NCI-H345 treated with DMSO at 0.1 percent for 48 hours (cell line): ENCODE data around the gene PCSK2.

Experiments
- DNase-seq: peaks from one replicate; lab custom pipeline; 2025; ENCODE audit not compliant: unreplicated experiment; lab: John Stamatoyannopoulos, UW

The PCSK2 gene

GRCh38 chr20:17470973-17471372 lies 244.1 kb downstream of the PCSK2 start:
- DNase-seq, result no peak

- DNase-seq, result peak; percentile 75
Observed at GRCh38 chr20:17471606-17472187, 244.9 kb downstream of the PCSK2 start.

DNA sequence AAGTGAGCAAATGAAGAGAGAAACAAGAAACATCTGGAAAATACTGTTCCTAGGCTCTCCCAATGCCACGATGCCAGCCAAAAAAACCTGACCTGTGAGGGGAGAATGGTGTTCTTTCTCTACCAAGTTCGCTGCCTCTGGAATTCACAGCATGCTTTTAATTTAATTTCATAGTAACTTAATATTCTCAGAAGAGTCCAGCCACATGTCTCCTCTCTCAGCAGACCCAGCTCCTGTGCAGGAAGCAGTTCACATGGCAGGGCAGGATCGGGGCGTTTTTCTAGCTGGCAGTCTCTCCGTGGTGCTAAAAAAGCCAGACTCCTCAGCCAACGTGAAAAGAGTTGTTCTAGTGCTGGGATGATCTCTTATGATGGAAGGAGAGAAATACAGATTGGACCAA lies 246.8 kb downstream of the PCSK2 start:
- no peak for DNase-seq

DNA sequence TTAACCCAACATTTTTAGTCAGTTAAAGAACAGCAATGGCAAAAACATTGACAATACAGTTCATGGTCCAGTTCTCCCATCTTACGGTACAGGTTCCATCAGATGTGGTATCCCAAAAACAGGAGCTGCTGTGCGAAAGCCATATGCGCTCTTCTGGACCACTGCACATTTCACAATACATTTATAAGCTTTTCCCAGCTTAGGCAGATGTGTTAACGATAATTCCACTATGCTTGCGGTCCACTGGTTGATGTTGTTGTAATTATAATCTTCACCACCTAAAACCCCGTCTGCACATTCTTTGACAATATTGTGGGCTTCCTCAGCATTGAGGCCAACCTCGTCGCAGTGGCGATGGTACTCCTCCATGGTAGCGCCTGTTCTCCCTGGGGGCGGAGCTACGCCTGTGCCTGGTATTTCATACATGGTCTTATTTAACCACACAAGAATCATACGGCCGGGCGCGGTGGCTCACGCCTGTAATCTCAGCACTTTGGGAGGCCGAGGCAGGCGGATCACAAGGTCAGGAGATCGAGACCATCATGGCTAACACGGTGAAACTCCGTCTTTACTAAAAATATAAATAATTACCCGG lies 252.3 kb downstream of the PCSK2 start:
- DNase-seq, result no peak

DNA sequence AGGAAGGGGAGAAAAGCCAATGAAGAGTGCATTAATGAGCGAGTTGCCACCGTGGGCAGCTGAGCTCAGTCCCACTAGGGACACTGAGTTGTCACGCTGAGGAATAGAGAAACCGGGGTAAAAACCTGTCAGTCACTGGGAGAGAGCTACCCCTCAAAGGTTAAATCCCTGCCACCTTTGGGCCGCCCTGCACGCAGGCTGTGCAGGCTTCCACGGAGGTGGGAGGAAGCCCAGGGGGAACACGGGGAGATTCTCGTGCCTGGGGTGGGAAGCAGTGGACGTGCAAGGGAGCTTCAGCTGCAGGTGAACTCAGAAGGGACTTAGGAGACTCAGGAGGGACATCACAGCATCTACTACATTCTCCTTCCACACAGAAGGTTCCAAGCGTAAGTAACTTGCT lies 253.9 kb downstream of the PCSK2 start:
- DNase-seq, result no peak

DNA sequence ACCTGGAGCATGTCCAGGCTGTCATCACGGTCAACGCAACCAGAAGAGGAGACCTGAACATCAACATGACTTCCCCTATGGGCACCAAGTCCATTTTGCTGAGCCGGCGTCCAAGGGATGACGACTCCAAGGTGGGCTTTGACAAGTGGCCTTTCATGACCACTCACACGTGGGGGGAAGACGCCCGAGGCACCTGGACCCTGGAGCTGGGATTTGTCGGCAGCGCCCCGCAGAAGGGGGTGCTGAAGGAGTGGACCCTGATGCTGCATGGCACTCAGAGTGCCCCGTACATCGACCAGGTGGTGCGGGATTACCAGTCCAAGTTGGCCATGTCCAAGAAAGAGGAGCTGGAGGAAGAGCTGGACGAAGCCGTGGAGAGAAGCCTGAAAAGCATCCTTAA lies 254.8 kb downstream of the PCSK2 start:
- DNase-seq, result no peak

DNA sequence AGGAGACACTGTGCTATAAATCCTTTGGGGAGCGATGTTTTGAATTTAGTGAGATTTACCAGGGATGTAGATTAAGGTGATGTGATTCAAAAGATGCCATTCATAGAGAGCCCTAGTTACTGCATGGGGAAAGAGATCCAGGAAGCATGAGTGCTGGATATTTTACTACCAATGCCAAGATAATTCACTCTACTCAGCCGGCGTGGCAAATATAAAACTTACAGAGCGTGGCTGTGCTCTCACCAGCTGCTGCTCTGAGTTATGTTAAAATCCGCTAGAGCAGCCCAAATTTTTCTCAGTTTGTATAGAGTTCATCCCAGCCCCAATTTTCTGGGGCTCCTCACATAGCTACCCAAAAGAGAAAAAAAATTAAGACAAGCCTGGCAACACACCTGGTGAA lies 255.7 kb downstream of the PCSK2 start:
- no peak for DNase-seq

DNA sequence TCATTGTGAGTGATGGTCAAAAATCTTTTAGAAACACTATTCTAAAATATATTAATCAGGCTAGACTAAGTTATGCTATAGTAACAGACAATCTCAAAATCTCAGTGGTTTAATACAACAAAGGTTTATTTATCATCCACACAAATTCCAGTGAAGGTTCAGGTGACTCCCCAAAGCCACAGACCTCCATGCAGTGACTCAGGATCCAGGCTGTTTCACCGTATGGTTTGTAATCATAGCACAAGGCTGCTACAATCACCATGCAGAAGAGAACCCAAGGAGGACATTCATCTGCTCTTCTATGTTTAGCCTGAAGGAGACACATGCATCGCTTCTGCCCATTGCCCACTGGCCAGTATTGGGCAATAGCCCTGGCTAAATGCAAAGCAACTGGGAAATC lies 258.2 kb downstream of the PCSK2 start:
- no peak for DNase-seq

- no peak for DNase-seq
Observed at GRCh38 chr20:17488916-17489600, 262.2 kb downstream of the PCSK2 start.

- no peak for DNase-seq
Observed at GRCh38 chr20:17490501-17490900, 263.7 kb downstream of the PCSK2 start.

DNA sequence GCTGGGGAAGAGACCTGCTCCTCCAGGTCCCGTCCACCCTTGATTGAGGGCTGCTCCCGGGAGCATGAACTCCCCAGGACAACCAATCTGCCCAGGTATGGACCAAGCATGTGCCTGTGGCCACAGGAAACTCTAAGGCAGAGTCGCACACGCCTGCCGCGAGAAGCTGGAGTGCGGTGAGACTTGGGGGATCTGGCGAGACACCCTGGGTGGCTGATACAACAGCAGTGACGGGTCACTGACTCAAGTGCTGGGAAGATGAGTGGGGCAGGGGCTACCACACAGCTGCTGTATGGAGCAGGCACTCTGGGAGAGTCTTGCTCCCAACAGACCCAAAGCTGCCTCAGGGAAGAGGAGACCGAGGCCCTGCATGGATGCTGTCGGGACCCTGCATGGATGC lies 264.2 kb downstream of the PCSK2 start:
- DNase-seq, result no peak

- no peak for DNase-seq
Observed at GRCh38 chr20:17491488-17491887, 264.6 kb downstream of the PCSK2 start.

DNA sequence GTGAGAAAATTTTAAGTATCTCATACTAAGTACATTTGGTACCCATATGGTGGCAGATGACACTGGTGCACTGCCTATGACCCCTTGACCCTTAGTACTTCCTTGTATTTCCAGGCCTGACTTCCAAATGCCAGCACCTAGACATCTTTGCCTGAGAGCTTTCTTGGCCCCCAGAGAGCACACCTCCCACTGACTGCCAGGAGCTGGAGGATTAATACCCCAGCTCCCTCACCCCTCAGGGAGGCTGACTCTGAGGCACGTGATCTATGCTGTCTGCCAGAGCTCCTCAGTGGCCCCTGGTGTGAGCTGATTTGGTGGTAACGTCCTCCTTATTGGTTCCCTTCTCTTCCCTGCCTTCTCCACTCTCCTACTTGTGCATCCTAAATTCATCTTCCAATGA lies 266.3 kb downstream of the PCSK2 start:
- DNase-seq, result no peak

- DNase-seq, result no peak
Observed at GRCh38 chr20:17494201-17494600, 267.4 kb downstream of the PCSK2 start.

DNA sequence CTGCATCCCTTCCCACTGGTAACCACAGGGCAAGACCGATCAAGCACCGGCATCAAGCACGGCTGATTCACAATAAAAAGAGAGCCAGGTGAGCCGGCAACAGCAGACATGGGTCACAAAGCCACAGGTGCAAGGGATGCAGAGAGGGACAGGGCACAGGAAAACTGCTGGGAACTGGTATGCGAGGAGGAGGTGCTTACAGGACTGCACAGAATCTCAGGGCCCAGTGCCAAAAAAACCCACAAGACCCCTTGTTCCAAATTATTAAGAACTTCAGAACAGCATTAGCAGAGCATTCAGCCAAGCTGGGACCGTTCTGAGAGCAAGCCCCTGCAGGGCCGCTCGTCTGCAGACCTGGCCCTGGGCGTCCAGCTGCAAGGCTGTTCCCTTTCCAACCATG lies 269.0 kb downstream of the PCSK2 start:
- no peak for DNase-seq

DNA sequence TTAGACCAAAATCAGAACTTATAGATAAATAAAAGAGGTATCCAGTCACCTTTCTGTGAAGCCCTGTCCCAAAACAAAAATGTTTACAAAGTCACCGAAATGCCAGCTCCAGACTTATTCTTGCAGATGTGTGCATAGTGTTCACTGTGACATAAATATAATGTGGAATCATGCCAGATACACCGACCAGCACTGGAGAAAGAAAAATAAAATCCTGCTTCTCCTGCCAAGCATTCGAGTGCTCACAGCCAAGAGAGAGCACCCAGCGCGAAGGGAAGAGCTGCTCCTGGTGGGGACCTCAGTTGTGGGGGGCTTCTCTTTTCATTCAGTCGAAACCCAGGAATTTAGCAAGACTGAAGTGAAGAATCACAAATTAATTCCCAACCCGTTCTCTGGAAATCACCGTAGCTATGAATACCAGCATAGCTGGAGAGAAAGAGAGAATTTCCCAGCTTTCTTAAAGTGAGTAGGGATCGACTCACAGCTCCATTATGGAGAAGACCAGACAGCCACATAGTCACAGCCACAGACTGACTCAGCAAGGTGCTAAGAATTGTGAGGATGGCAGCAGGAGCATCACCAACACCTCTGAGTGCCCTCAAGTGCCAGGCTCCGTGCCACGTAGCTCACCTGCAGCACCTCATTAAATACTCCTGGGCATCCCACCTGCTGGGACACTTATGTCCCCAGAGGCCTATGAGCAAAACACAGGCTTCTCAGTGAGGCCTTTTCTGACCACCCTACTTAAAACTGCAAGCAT lies 271.2 kb downstream of the PCSK2 start:
- DNase-seq, result peak; percentile 56

- DNase-seq, result no peak
Observed at GRCh38 chr20:17498641-17499040, 271.8 kb downstream of the PCSK2 start.

DNA sequence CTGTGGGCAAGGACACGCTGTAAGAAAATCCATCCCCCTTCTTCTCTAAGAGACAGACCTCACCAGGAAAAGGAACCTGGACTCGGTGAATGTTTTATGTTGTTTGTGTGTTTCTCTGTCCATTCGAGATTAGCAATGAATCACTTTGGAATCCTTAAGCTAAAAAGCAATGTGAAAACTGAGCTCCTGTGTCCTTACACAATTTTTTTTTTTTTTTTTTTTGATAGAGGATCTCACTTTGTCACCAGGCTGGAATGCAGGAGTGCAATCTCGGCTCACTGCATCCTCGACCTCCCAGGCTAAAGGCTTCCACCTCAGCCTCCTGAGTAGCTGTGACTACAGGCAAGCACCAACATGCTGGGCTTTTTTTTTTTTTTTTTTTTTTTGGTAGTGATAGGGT lies 272.2 kb downstream of the PCSK2 start:
- no peak for DNase-seq

DNA sequence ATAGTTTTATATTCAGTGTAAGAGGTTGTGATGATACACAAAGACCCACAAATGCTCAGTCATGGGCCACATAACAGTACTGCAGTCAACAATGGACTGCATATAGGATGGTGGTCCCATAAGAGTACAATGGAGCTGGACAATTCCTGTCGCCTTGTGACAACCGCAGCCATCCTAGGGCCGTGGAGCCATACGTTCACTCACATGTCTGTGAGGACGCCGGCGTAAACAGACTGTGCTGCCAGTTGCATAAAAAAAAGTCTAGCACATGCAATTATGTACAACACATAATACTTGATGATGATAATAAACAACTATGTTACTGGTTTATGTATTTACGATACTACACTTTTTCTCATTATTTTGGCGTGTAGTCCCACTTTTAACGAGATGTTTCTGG lies 273.4 kb downstream of the PCSK2 start:
- no peak for DNase-seq

DNA sequence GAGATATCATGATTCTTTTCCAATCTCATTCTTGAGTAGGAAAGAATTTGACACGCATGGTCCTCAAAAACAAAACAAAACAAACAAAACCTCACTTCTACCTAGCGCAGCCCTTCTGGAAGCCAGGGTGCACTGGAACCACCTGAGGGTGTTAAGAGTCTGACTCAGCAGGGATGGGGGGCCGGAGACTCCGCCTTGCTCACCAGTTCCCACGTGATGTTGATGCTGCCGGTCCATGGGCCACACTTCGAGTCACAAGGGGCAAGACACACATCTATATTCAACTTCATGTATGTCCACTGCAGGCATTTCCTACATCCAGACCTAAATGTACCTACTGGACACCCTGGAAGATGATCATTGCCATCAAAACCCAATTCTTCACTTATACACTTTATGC lies 274.0 kb downstream of the PCSK2 start:
- DNase-seq, result no peak

DNA sequence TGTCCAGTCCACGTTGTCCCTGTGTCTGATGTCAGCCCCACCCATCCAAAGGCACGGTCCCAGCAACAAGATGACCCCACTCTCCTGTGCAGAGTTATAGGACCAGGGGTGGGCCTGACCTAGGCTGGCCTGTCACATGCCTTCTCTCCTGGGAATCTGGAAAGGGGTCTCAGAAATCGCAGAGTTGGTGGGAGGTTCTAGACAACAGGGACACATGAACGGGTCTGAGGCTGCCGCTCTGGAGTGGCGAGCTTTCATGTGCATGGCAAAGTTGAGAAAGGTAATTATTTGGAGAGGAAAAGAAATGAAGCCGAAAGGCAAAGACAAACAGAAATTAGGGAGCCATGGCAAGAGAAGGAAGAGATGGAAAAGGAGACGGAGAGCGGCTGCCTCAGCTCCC lies 274.9 kb downstream of the PCSK2 start:
- no peak for DNase-seq

DNA sequence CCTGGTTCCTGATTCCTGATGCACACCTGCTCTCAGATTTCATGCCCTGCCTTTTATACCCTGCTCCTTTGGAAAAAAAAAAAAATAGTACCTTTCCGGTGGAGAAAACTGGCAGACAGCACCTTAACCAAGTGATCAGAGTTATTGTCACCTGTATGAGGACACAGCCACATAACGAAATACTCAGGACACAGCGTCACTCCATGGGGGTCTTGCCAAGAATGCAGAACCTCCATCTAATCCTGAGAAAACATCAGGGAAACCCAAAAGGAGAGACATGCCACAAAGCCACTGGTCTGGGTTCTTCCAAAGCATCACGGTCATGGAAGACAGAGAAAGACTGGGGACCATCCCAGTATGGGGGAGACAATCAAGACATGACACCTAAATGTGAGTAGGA lies 275.3 kb downstream of the PCSK2 start:
- DNase-seq, result no peak
